Rectal smooth muscle tissue (tissue), 1 donor: ENCODE measurements around the gene FAM193B.

Experiments used
- H3K27ac ChIP-seq: one replicate; pipeline ENCODE4 v1.7.0; 2013; ENCODE audit warnings: low read depth, low read length, inconsistent platforms
- H3K27me3 ChIP-seq: one replicate; pipeline ENCODE4 v1.7.0; 2013; ENCODE audit warnings: low read length; ENCODE audit not compliant: control insufficient read depth, insufficient read depth
- H3K36me3 ChIP-seq: one replicate; pipeline ENCODE4 v1.7.0; 2013; ENCODE audit warnings: low read length; ENCODE audit not compliant: control insufficient read depth, insufficient read depth
- H3K4me1 ChIP-seq: one replicate; pipeline ENCODE4 v1.7.0; 2013; ENCODE audit warnings: low read length; ENCODE audit not compliant: control insufficient read depth, insufficient read depth
- H3K4me3 ChIP-seq: one replicate; pipeline ENCODE4 v1.7.0; 2013; ENCODE audit warnings: low read length
- H3K9ac ChIP-seq: one replicate; pipeline ENCODE4 v1.7.0; 2013; ENCODE audit warnings: low read length

Gene FAM193B

DNA sequence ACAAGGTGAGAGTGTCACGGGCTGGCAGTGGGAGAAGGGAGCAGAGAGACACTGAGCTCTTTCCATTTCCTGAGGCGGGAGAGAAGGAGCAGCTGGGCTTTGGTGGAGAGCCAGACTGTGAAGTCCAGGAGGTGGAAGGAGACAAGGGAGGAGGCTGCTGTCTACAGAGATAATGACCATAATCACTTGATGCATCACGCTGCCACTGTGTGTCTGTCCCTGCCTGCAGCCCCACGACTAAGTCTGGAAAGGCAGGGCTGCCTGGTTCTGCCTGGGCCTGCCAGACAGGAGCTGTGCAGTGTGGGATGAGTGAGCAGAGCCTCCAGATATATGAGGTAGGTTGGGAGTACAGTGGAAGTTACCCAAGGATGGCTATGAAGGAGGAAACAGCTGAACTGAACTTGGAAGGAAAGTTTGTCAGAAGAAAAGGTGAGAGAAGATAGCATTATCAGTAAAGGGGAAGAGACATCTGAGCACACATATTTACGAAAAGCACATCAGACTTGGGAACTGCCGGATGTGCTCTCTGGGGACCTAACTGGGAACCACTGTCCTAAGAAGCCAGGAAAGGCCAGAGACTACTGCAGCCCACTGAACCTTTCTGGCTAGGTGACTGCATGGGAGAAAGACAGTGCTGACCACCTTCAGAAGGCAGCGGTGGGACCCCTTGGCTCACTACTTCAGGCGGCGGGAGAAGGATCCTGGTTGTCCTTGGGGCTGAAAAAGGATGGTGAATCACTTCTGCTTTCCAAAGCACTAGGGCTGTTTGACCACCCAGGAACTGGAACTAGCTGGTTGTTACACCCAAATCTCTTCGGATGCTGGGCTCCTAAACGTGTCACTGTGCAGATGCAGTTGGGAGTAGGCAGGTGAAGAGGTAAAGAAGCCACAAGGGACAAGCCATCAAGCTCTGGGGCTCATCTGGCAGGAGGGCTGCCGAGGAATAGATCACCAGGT lies 24.8 kb downstream of the FAM193B start:
- no peak overlapping the region for H3K9ac ChIP-seq
- H3K27me3 ChIP-seq: no peaks in the 10 kb centered on the region
- H3K4me1 ChIP-seq: no peaks in the 10 kb centered on the region
- H3K4me3 ChIP-seq: no peak overlapping the region
- peaks cover 59% of the 10 kb centered on the region for H3K36me3 ChIP-seq
- no peak overlapping the region for H3K27ac ChIP-seq

DNA sequence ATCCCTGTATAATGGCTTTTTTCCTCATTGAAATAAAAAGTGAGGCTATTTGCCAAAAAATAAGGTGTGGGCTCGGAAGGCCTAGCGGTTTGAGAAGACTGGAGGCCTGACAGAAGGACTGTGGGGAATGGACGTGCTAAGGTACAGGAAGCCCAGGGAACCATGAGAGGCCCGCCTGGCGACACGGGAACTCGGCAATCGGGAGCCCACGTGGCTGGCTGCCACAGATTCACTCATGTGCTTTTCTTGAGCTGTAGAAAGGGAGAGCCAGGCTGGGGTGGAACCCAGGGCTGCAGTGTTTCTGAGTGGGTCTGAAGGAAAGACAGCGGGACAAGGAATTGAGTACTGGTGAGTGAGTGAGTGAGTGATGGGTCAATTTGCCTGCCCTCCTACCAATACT lies 25.7 kb downstream of the FAM193B start:
- Histone ChIP-seq H3K36me3 (peaks cover 58% of the 10 kb centered on the region), H3K27me3 (no peaks in the 10 kb centered on the region), H3K4me1 (no peaks in the 10 kb centered on the region), H3K4me3 (no peak overlapping the region), H3K27ac (no peak overlapping the region), H3K9ac (no peak overlapping the region)

DNA sequence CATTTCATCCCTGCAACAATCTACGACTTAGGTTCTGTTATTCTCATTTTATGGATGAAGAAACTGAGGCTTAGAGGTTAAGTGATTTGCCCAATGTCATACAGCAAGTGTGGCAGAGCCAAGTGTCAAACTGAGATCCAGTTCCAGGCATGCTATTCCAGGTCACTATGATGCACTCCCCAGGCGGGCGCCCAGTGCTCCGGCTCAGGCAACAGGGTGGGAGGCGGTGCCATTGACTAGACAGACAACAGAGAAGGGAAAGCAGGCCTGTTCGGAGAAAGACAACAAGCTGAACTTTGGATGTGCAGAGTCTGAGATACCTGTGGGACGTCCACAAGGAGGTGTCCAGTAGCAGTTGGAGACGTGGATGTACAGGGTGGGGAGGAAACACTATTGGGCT lies 26.8 kb downstream of the FAM193B start:
- no peak overlapping the region for H3K27ac ChIP-seq
- H3K4me1 ChIP-seq: no peaks in the 10 kb centered on the region
- H3K27me3 ChIP-seq: no peaks in the 10 kb centered on the region
- no peak overlapping the region for H3K9ac ChIP-seq
- H3K4me3 ChIP-seq: no peak overlapping the region
- peaks cover 57% of the 10 kb centered on the region for H3K36me3 ChIP-seq

DNA sequence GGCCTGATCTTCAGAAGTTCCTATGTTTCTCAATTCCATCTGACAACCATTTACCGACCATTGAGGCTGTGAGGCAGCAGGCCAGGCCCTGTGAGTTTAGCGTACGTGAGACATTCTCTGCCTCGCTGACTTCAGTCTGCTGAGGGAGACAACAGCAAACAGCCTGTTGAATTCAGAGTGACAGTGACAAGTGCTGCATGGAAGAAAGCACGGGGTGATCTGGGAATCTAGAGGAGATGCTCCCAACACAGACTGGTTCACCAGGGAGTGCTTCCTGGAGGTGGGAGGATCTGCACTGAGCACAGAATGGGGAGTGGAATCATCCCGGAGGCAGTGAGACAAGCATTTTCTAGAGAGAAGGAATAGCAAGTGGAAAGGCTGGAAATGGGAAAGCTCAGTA lies 27.6 kb downstream of the FAM193B start:
- Histone ChIP-seq H3K9ac (no peak overlapping the region), H3K4me1 (no peaks in the 10 kb centered on the region), H3K36me3 (peaks cover 54% of the 10 kb centered on the region), H3K27me3 (no peaks in the 10 kb centered on the region), H3K27ac (no peak overlapping the region), H3K4me3 (no peak overlapping the region)

DNA sequence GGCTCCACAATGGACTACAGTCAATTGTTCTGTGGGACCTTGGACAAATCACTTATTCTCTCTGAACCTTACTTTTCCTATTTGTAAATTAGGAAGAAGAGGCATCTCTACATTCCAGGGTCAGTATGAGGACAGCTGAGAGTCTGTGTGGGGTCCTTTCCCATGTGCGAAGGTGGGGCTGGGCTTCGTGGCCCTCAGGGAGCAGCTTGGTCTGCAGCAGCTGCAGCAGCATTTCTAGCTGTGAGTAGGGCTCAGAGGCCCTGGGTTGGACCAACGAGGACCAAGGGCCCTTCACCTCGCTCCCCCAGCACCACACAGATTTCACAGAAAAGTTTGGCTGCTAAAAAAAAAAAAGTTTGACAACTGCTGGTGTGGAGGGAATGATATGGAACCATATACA lies 28.2 kb downstream of the FAM193B start:
- Histone ChIP-seq H3K4me1 (no peaks in the 10 kb centered on the region), H3K27me3 (no peaks in the 10 kb centered on the region), H3K27ac (no peak overlapping the region), H3K36me3 (peaks cover 57% of the 10 kb centered on the region), H3K9ac (no peak overlapping the region), H3K4me3 (no peak overlapping the region)

DNA sequence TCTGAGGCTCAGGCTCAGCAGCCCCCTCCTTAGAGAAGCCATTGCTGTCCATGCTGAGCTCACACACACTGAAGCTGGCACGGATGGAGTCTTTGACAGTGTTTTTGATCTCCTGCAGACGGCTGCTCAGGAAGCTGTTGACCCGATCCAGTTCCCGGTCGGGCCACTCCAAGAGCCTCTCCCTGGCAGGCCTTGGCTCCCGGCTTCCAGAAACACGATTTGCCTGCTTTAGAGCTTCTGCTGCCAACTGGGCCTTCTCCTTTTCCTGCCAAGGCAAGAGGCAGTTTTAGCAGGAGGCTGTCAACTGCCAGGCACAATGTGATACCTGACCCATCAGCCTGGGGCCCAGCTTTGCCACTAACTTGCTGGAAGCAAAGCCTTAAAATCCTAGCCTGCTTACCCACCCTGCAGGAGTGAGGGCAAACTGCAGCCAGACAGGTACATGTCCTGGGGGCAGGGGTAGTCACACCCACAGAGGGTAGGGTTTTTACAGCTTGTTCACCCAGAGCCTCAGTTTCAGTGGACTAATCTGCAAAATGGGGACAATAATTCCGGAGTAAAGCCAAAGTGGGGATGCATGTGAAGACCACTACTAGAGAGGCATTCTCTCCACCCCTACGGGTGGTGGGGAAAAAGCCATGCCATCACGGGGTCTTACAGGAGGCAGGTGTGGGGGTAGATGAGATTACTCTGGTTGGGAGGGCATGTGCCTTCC lies 29.3 kb downstream of the FAM193B start:
- Histone ChIP-seq H3K4me3 (no peak overlapping the region), H3K9ac (no peak overlapping the region), H3K27me3 (no peaks in the 10 kb centered on the region), H3K4me1 (no peaks in the 10 kb centered on the region), H3K27ac (no peak overlapping the region), H3K36me3 (peaks cover 53% of the 10 kb centered on the region)

DNA sequence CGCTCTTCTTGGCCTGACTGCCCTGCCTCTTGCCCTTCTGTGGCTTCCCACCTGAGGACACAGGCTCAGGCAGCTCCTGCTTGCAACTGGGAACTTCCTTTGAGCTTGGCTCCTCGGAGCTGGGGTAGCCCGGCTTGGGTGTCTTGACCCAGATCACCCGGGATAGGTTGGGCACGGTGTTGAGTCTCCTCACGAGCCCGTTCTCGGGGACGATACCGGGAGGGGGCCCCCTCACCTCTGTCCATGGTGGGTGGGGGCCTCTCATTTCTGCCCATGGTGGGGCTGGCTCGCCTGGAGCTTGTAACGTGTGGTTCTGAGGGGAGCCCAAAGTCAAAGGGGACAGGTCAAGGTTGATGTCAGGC lies 29.8 kb downstream of the FAM193B start:
- Histone ChIP-seq H3K27ac (no peak overlapping the region), H3K9ac (no peak overlapping the region), H3K36me3 (peaks cover 48% of the 10 kb centered on the region), H3K27me3 (no peaks in the 10 kb centered on the region), H3K4me1 (no peaks in the 10 kb centered on the region), H3K4me3 (no peak overlapping the region)

DNA sequence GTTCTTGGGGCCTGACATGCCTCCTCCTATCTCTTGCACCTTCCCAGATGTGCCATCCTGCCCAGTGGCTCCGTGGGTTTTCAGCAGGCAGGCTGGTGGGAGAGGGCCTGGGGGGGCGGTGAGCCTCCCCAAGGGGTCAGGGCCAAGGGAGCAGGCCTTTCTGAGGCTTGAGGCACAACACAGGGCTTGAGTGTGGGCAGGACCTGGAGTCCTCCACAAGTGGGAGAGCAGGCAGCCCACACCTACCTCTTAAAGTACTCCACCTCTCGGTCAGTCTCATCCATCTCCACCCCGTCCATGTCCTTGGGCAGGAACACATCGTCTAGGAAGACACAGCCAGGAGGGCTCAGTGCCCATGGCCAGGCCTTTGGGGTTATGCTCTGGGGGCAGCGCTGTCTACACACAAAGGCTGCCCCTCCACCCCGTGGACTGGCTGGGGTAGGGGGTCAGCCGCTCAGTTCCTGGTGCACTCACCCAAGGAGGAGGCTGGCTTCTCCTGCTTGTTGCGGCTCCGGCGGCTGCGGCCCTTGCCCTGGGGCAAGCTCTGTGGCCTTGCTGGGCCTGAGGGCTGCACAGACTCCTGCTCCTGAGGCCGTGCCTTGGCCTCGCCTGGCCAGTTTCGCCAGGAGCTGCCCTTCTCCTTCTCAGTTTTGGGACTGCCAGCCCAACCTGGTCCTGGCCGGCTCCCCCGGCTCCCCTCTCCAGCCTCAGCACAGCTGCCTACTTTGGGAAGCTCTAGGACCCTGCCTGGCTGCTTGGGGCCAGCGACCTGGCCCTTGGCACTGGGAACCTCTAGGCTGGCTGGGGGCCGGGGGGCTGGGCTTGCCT lies 30.4 kb downstream of the FAM193B start:
- peaks cover 43% of the 10 kb centered on the region for H3K36me3 ChIP-seq
- H3K4me1 ChIP-seq: no peaks in the 10 kb centered on the region
- no peak overlapping the region for H3K9ac ChIP-seq
- no peak overlapping the region for H3K27ac ChIP-seq
- no peak overlapping the region for H3K4me3 ChIP-seq
- no peaks in the 10 kb centered on the region for H3K27me3 ChIP-seq

DNA sequence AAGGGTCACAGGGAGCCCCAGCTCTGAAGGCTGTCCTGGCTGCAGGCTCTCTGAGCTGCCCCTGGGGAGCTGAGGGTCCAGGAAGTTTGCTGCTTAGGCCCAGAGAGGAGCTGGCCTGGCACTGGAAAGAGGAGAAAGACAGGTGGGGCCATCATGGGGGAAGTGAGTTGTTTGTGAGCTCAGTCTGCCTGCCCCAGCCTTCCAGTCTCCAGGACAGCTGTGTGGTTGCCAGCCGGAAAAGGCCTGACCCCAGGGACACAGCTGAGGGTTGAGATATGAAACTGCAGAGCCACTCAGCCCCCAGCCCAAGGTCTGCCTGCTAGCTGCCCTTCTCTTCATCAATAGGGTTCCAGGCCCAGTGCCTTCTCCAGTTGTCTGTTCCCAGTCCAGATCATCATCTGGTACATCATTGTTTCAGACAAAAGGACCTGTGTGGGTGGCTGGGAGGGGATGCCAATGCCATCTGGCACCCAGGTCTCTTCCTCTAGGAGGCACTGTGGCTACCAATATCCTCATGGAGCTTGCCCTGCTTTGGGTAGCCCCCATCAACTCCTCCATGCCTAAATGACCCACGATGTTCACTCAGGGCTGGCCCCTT lies 33.3 kb downstream of the FAM193B start:
- Histone ChIP-seq H3K4me3 (no peak overlapping the region), H3K36me3 (peaks cover 29% of the 10 kb centered on the region), H3K27ac (no peak overlapping the region)

DNA sequence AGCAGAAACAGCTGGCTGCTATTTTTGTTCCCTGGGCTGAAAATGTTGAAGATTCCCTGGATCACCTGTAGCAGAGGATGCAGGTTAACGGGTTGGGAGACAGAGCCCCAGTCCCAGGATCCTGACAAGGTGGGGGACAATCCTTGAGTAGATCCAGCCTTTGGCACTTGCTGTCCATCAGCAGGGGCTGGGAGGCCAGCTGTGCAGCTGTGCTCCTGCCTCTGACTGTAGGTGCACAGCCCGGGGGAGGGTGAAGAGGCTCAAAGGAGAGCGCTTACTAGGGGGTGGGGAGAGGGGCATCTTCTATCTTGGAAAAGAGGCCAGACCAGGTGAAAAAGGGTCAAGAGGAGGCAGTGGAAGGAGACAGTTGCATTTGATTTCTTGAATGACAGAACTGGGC lies 34.1 kb downstream of the FAM193B start:
- Histone ChIP-seq H3K27me3 (no peaks in the 10 kb centered on the region), H3K4me1 (peaks cover 7% of the 10 kb centered on the region), H3K4me3 (no peak overlapping the region), H3K27ac (no peak overlapping the region), H3K36me3 (peaks cover 23% of the 10 kb centered on the region), H3K9ac (no peak overlapping the region)

More for the DNA sequence above, 33.3 kb downstream of the FAM193B start:
- H3K27me3 ChIP-seq: no peaks in the 10 kb centered on the region
- no peak overlapping the region for H3K9ac ChIP-seq
- H3K4me1 ChIP-seq: peaks cover 4% of the 10 kb centered on the region

DNA sequence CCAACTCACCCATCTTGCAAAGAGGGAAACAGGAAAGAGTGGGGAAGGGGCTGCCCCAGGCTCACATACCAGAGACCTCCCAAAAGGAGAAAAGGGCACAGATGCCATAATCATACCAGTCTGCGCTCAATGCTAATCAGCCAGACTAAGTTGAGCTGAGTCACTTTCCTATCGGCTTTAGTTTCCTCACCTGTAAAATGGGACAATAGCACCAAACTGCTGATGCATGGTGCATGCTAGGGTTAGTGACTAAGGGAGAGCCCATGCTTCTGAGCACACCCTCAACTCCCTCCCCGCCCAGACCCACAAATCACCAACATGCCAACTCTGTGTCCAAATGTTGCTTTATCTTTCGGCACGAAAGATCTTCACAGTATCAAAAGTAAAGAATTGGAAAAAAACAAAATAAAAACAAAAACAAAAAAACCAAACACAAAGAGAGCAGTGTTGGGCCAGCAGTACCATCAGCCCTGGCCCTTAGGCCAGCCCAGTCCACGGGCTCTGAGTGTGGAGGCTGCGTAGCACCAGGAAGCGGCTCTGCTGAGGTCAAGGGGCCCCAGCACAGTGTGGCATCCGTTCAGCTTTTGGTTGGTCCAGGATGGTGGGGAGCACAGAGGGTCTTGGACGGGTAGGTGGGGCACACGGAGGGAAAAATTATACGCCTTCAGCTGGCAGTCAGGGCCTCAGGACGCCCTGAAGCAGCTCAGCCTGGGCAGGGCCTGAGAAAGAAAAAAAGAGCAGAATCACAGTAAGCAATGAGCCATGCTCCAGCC lies 34.7 kb downstream of the FAM193B start:
- peaks cover 7% of the 10 kb centered on the region for H3K4me1 ChIP-seq
- H3K9ac ChIP-seq: no peak overlapping the region
- no peaks in the 10 kb centered on the region for H3K27me3 ChIP-seq
- no peak overlapping the region for H3K4me3 ChIP-seq
- no peak overlapping the region for H3K27ac ChIP-seq
- peaks cover 24% of the 10 kb centered on the region for H3K36me3 ChIP-seq
